Tongue (tissue), 3 donors: ENCODE results near the gene CA5B. TPM values are rescaled to one million over a fixed set of nuclear protein-coding genes. Genes with fewer than 3 reads are reported as not detected.
"Not testable (repeated sequence)": the region's sequence is repeated elsewhere in the genome, so short reads cannot be mapped to it uniquely, and the experiment has no call there.

Experiments used
- DNase-seq: peaks from one replicate; pipeline ENCODE4 v3.0.0-alpha.2; 2015
- small RNA-seq: library from RNA; depleted of rRNA; stranded (forward); fragments of <200 nt; gene quantifications from one replicate; pipeline ENCODE3, GENCODE V24; 2014; ENCODE audit warnings: low replicate concordance
- total RNA-seq: library from RNA; depleted of rRNA; stranded (reverse); fragments of >200 nt; gene quantifications from one replicate; pipeline ENCODE4 v1.2.3, GENCODE V29; 2014

CA5B gene
- total RNA-seq, 1 donor from 2014 or later, result 8.3 TPM

DNA sequence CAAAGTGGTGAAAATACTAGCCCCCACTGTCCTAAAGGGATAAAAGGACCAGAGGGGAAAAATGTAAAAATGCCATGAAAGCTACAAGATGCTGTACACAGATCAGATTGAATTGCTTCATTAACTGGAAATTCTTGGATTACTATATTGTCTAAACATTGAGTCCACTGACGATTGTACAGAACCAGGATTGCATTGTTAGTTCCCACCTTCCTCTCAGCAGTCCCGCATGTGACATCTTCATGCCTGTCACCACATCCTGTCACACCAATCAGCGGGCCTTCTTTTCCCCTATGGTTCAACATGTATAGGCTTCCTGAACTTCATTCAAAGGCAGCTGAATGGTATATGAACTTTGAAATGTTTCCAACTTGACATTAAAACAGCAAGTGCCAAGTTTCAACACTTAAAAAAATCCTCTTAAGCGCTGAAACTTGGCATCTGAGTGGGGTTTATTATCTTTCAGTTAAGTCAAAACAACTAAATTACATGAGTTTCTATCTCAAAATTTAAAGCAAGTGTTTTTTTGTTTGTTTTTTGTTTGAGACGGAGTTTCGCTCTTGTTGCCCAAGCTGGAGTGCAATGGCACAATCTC is 76.8 kb downstream of the CA5B start:
- no peak for DNase-seq

GRCh38 chrX:15815779-15816437 is 77.8 kb downstream of the CA5B start:
- peak; percentile 19 for DNase-seq

DNA sequence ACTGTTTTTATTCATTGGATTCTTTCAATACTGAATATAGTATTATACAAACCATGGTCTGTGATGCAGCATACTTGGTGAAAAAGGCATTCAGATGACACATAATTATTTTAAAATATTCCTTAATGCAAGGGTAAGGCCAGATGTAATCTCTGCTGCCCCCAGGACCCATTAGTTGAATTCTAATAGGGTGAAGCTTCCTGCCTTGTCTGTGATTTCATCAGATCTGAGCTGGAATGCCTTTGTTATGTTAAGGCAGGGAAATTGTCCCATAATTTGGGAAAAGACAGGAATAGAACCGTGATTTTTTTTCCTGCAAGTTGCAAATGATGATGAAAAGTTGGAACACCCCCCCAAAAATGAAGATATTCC is 78.4 kb downstream of the CA5B start:
- no peak for DNase-seq

GRCh38 chrX:15816886-15817285 is 78.8 kb downstream of the CA5B start:
- no peak for DNase-seq

DNA sequence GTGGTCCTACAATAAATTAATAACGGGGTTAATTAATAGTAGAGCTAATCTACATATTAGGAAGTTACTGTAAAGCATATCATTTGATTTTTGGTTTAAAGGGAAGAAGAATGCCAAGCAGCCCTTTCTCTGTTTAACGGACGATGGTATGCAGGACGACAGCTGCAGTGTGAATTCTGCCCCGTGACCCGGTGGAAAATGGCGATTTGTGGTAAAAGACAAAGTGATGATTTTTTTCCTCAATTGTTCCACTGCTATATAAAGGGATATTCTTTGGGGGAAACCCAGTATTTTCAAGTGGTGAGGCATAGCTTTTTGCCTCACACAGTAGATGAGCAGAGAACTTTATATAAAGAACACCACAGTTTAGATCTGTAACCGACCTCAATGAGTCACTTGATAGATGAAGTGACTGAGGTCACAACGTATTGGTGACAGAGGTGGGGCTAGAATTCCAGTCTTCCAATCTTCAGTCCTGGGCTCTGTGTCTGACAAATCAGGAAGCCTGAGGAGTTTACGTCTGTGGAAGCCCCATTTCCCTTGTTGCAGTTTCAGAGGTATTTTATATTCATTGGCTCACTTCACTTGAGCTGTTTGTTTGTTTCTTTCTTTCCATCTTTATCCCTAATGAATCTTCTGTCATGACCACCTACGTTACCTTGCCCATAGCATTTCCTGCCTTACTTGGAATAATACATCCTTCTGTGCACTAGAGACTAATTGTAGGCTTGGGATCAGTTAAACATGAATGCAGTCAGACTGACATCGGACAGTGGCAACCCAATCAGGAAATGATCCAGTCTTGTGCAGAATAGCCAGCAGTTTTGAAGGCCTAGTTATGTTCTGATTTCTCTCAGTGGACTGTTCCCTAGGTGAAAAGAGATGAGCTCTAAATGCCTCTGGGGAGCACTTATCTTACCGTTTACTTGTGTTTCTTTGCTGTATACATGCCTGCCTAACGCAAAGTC is 82.3 kb downstream of the CA5B start:
- DNase-seq, result peak; percentile 45

- DNase-seq, result no peak
Measured at GRCh38 chrX:15822922-15823321, 84.9 kb downstream of the CA5B start.

DNA sequence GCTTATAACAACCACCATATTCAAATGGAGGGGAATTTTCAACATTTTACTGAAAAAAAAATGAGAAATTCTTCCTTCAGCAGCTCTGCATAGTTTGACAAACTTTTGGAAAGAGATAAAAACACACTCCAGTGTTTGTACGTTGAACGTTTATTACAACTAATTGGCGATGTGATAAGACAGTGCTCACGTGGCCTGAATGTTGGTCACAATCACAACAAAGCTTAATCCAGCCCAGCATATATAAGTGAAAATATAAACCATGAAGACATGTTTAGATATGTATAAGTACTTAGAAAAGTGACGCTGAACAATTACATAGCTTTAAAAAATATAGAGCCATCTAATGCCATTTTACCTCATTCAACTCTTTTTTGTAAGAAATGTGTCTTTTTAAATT is 87.9 kb downstream of the CA5B start:
- no peak for DNase-seq

- no peak for DNase-seq
Measured at GRCh38 chrX:15829217-15829616, 91.1 kb downstream of the CA5B start.

DNA sequence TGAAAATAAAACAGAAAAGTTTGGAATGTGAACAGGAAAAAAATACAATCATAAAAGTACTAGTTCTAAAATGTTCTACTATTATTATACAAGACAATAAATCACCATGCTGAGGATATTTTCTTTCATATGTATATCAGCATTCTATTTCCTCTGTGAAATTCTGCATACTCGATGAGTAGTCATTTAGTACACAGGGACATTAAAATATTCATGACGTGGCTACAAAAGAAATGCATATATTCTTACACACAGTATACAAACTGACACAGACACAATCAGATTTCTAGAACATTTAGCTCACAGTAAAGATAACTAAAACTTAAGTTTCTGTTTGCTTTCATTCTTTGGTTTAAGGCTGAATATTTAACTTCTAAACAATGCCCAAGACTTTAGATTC is 93.3 kb downstream of the CA5B start:
- DNase-seq, result not testable (repeated sequence)

DNA sequence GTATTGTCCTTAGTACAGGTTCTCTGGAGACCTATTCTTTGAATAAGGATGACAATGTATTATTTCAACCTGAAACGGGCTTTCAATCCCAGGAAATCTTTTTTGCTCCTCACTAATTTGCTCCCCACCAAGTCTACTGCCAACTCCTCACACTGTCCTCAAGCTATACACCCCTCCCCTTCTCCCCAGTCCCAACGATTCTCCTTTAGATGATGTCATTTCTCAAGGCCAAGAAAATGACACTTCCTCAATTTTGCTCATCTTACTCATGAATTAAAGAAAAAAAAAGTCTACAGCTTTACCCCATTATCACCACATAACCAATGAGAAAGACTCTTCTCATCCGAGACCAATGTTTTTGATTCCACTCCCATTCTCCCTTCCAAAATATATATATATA is 96.0 kb downstream of the CA5B start:
- DNase-seq, result no peak

DNA sequence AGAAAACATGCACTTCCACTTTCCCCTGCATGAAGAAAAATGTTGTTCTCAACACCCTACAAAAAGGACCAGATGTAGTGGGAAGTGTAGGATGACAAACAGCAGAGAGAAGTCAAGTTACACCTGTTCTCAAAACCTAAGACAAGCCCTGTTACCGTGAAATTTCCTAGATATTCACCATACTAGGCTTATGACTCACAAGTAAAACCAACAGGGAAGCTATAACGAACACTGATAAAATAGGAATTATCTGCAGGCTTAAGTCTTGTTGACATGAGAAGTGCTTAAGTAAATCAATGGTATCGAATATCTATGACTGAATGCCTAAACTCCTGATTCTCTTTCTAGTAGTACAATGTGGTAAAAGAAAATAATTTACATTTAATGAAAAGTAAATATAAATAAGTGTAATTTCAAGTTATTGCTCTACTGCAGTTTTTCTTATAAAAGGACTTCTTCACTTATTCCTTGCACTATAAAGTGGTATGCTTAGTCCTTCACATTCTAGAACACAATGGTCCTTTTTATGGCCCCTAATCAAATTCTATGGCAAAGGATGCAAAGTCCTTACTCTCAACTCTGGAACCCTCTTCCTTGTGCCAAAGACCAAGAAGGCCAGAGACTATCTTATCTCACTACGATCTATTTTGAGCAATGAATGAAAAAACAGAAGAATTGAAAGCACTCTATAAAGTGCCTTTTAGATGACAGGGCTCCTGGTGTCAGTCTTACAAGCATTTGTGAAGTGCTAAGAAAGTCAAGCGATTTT is 96.9 kb downstream of the CA5B start:
- no peak for DNase-seq

Small RNAs within 50 kb of the gene (small RNA-seq; reads per million reads assigned to genes)
- gene RF00409, result not detected

Other genes with a start within 250 kb of the CA5B start
- 6.8 TPM for gene PIR, start 244.9 kb upstream of the CA5B start, total RNA-seq
- 3.4 TPM for gene BMX, start 237.5 kb upstream of the CA5B start, total RNA-seq
- 0.51 TPM for gene ACE2, start 137.3 kb upstream of the CA5B start, total RNA-seq
- gene CLTRN, start 73.5 kb upstream of the CA5B start, total RNA-seq, result 1.0 TPM
- gene ZRSR2, start 52.2 kb downstream of the CA5B start, total RNA-seq, result 3.4 TPM
- gene AP1S2, start 116.5 kb downstream of the CA5B start, total RNA-seq, result 86.8 TPM